Immature natural killer cell (primary cell): Measurements from ENCODE around the gene NIPAL1. TPM values are rescaled to one million over a fixed set of nuclear protein-coding genes. Genes with fewer than 3 reads are reported as not detected.

Source experiments
- DNase-seq, 3 donors: peaks; one replicate each; pipeline ENCODE4 v3.0.0; 2022; ENCODE audit warnings: mixed read lengths in 1 of 3
- H3K27ac Mint-ChIP-seq, 6 donors: one replicate each; pipeline ENCODE4 v1.8.0; 2020; ENCODE audit warnings: mixed read lengths in 6 of 6, mild to moderate bottlenecking in 5 of 6, inconsistent platforms in 4 of 6, moderate library complexity in 3 of 6
- H3K27me3 Mint-ChIP-seq, 3 donors: one replicate each; pipeline ENCODE4 v1.8.0; 2020 to 2021; ENCODE audit warnings: low read depth in 3 of 3, mild to moderate bottlenecking in 3 of 3, mixed read lengths in 3 of 3, moderate library complexity in 3 of 3, inconsistent platforms in 1 of 3
- H3K36me3 Mint-ChIP-seq, 3 donors: one replicate each; pipeline ENCODE4 v1.8.0; 2020; ENCODE audit warnings: mixed read lengths in 3 of 3, inconsistent platforms in 2 of 3, mild to moderate bottlenecking in 2 of 3
- H3K4me1 Mint-ChIP-seq, 2 donors: one replicate each; pipeline ENCODE4 v1.8.0; 2020; ENCODE audit warnings: inconsistent platforms in 2 of 2, mild to moderate bottlenecking in 2 of 2, mixed read lengths in 2 of 2, moderate library complexity in 1 of 2
- H3K4me3 Mint-ChIP-seq, 5 donors: one replicate each; pipeline ENCODE4 v1.8.0; 2020; ENCODE audit warnings: mild to moderate bottlenecking in 5 of 5, mixed read lengths in 5 of 5, inconsistent platforms in 3 of 5, moderate library complexity in 3 of 5
- H3K9me3 Mint-ChIP-seq, 6 donors: one replicate each; pipeline ENCODE4 v1.8.0; 2020; ENCODE audit warnings: mild to moderate bottlenecking in 6 of 6, mixed read lengths in 6 of 6, inconsistent platforms in 4 of 6, moderate library complexity in 3 of 6
- polyA plus RNA-seq, 3 donors: library from polyadenylated mRNA; unstranded; fragments of 300-500 nt; fragmentation: Illumina TruSeq; gene quantifications; one replicate each; pipeline ENCODE4 v1.2.3, GENCODE V29; 2021

NIPAL1 gene
- polyA plus RNA-seq, 3 donors from 2014 or later = not detected

- Mint-ChIP-seq H3K36me3 (peaks cover 13 to 65% (median 39%) of the 10 kb centered on the region in 3 donors), H3K9me3 (no peaks in the 10 kb centered on the region), H3K27ac (peak overlapping the region; percentile 46 to 76 (median 71)), H3K27me3 (peaks cover 0 to 4% (median 1%) of the 10 kb centered on the region in 3 donors), H3K4me1 (peaks cover 58 to 98% of the 10 kb centered on the region in 2 donors), H3K4me3 (no peak overlapping the region)
- no peak for DNase-seq
These were observed 62.5 kb downstream of the NIPAL1 start for GRCh38 chr4:48078862-48079655.

GRCh38 chr4:48079972-48080391 lies 63.4 kb downstream of the NIPAL1 start:
- Mint-ChIP-seq H3K27ac (peak overlapping the region; percentile 12 to 76 (median 68)), H3K4me3 (no peak overlapping the region), H3K4me1 (peaks cover 57 to 98% of the 10 kb centered on the region in 2 donors), H3K9me3 (no peaks in the 10 kb centered on the region), H3K36me3 (peaks cover 9 to 66% (median 38%) of the 10 kb centered on the region in 3 donors), H3K27me3 (peaks cover 0 to 4% (median 1%) of the 10 kb centered on the region in 3 donors)
- DNase-seq = no peak

- H3K9me3 Mint-ChIP-seq = no peaks in the 10 kb centered on the region
- H3K27me3 Mint-ChIP-seq = peaks cover 0 to 4% (median 1%) of the 10 kb centered on the region in 3 donors
- H3K36me3 Mint-ChIP-seq = peaks cover 18 to 67% (median 47%) of the 10 kb centered on the region in 3 donors
- no peak for DNase-seq
- H3K27ac Mint-ChIP-seq = peak overlapping the region in 4 of 6 donors; percentile 32 to 83 (median 80)
- peaks cover 64 to 98% of the 10 kb centered on the region in 2 donors for H3K4me1 Mint-ChIP-seq
- H3K4me3 Mint-ChIP-seq = no peak overlapping the region
These were observed 64.6 kb downstream of the NIPAL1 start for GRCh38 chr4:48081196-48081595.

- no peak for DNase-seq
- Mint-ChIP-seq H3K27ac (peak overlapping the region in 5 of 6 donors; percentile 77 to 82 (median 78)), H3K4me3 (no peak overlapping the region), H3K9me3 (no peaks in the 10 kb centered on the region), H3K36me3 (peaks cover 23 to 70% (median 47%) of the 10 kb centered on the region in 3 donors), H3K27me3 (peaks cover 0 to 1% (median 0%) of the 10 kb centered on the region in 3 donors), H3K4me1 (peaks cover 60 to 93% of the 10 kb centered on the region in 2 donors)
These were observed 66.4 kb downstream of the NIPAL1 start for GRCh38 chr4:48082956-48083355.

- peaks cover 28 to 61% (median 42%) of the 10 kb centered on the region in 3 donors for H3K36me3 Mint-ChIP-seq
- peak overlapping the region; percentile 69 to 89 (median 80) for H3K27ac Mint-ChIP-seq
- no peaks in the 10 kb centered on the region for H3K9me3 Mint-ChIP-seq
- H3K4me1 Mint-ChIP-seq = peaks cover 41 to 63% of the 10 kb centered on the region in 2 donors
- H3K27me3 Mint-ChIP-seq = no peaks in the 10 kb centered on the region
- peak overlapping the region in 1 of 5 donors; percentile 8 for H3K4me3 Mint-ChIP-seq
- peak in 2 of 3 donors; percentile 23 to 45 for DNase-seq
These were observed 69.4 kb downstream of the NIPAL1 start for GRCh38 chr4:48085821-48086589.

Other genes starting within 250 kb of the NIPAL1 start
- gene CORIN, start 178.7 kb upstream of the NIPAL1 start, polyA plus RNA-seq = not detected
- gene NFXL1, start 102.2 kb upstream of the NIPAL1 start, polyA plus RNA-seq = 1 to 10 TPM; 1.7 to 6.4 (median 5.4) TPM
- not detected for gene CNGA1, start 91 bp upstream of the NIPAL1 start, polyA plus RNA-seq
- gene TXK, start 117.5 kb downstream of the NIPAL1 start, polyA plus RNA-seq = 100 to 1,000 TPM; 176 to 314 (median 243) TPM